Neural cell (in vitro differentiated cells): ENCODE results near the gene TMC7.

Experiments
- CTCF ChIP-seq: fragments of 450-650 bp; IDR thresholded peaks from 2 replicates; pipeline ENCODE4 v1.5.1; 2014; ENCODE audit warnings: antibody characterized with exemption, mild to moderate bottlenecking, moderate library complexity; ENCODE audit not compliant: poor library complexity, severe bottlenecking
- EZH2 ChIP-seq: fragments of 200-600, 300-800 bp; shearing (Covaris generic), sonication (generic); IDR thresholded peaks from 2 replicates; pipeline ENCODE4 v1.6.1; 2014; ENCODE audit warnings: antibody characterized with exemption, low read length, borderline replicate concordance, mild to moderate bottlenecking; ENCODE audit not compliant: insufficient read depth, poor library complexity, severe bottlenecking

DNA sequence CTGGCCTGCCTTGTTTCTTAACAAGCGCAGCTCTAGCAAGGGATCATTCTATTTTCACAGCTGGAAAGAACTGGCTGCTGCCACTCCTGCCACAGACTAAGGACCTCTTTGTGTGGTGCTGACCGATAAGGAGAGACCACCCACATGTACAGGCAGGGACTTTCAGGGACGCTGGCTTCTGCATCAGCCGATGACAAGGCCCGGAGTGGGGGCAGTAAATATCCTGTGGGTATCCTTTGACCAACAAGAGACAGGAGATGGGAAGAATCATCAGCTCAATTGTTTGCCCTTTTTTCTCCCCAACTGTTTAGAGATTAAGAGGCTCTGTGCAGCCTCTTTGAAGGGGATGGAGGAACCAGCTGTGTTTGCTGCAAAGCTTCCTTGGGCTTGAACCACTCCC is 120.9 kb downstream of the TMC7 start:
- TF ChIP-seq CTCF = no peak
- no peak for TF ChIP-seq EZH2
